Mucosa of stomach (tissue), 1 donor: Measurements from ENCODE around the gene CHPT1.

Experiments
- H3K27me3 ChIP-seq: one replicate; pipeline ENCODE4 v1.7.0; 2013; ENCODE audit warnings: mild to moderate bottlenecking, low read length; ENCODE audit not compliant: control insufficient read depth, insufficient read depth
- H3K36me3 ChIP-seq: one replicate; pipeline ENCODE4 v1.7.0; 2013; ENCODE audit warnings: low read length; ENCODE audit not compliant: control insufficient read depth, insufficient read depth
- H3K4me1 ChIP-seq: one replicate; pipeline ENCODE4 v1.7.0; 2013; ENCODE audit warnings: mild to moderate bottlenecking, low read length; ENCODE audit not compliant: control insufficient read depth, insufficient read depth
- H3K4me3 ChIP-seq: one replicate; pipeline ENCODE4 v1.7.0; 2013; ENCODE audit warnings: low read length
- H3K9ac ChIP-seq: one replicate; pipeline ENCODE4 v1.7.0; 2013; ENCODE audit warnings: mild to moderate bottlenecking, low read length, moderate library complexity
- H3K9me3 ChIP-seq: one replicate; pipeline ENCODE4 v1.7.0; 2013; ENCODE audit warnings: mild to moderate bottlenecking, low read length, moderate library complexity; ENCODE audit not compliant: control insufficient read depth
- donor health status: Pancreatic carcinoma.

Gene CHPT1

GRCh38 chr12:101690544-101691098 lies 6.8 kb upstream of the CHPT1 start:
- H3K4me1 ChIP-seq, result peaks cover 5% of the 10 kb centered on the region
- H3K9ac ChIP-seq, result no peak overlapping the region
- no peaks in the 10 kb centered on the region for H3K9me3 ChIP-seq
- no peaks in the 10 kb centered on the region for H3K36me3 ChIP-seq
- H3K27me3 ChIP-seq, result no peaks in the 10 kb centered on the region
- H3K4me3 ChIP-seq, result no peak overlapping the region

GRCh38 chr12:101691503-101692096 lies 5.8 kb upstream of the CHPT1 start:
- Histone ChIP-seq H3K9me3 (no peaks in the 10 kb centered on the region), H3K4me1 (peaks cover 13% of the 10 kb centered on the region), H3K4me3 (no peak overlapping the region), H3K36me3 (no peaks in the 10 kb centered on the region), H3K9ac (no peak overlapping the region), H3K27me3 (no peaks in the 10 kb centered on the region)

- Histone ChIP-seq H3K36me3 (no peaks in the 10 kb centered on the region), H3K4me3 (no peak overlapping the region), H3K27me3 (no peaks in the 10 kb centered on the region), H3K9me3 (no peaks in the 10 kb centered on the region), H3K4me1 (peaks cover 16% of the 10 kb centered on the region), H3K9ac (no peak overlapping the region)
Observed at GRCh38 chr12:101694297-101694848, 3.1 kb upstream of the CHPT1 start.

- Histone ChIP-seq H3K27me3 (no peaks in the 10 kb centered on the region), H3K9ac (no peak overlapping the region), H3K4me3 (no peak overlapping the region), H3K9me3 (no peaks in the 10 kb centered on the region), H3K36me3 (no peaks in the 10 kb centered on the region), H3K4me1 (peaks cover 20% of the 10 kb centered on the region)
Observed at GRCh38 chr12:101694986-101695385, 2.5 kb upstream of the CHPT1 start.

- Histone ChIP-seq H3K9me3 (no peaks in the 10 kb centered on the region), H3K36me3 (no peaks in the 10 kb centered on the region), H3K4me1 (peaks cover 25% of the 10 kb centered on the region), H3K4me3 (no peak overlapping the region), H3K9ac (no peak overlapping the region), H3K27me3 (no peaks in the 10 kb centered on the region)
Observed at GRCh38 chr12:101695706-101696105, 1.7 kb upstream of the CHPT1 start.

GRCh38 chr12:101696251-101697196 lies 916 bp upstream of the CHPT1 start:
- Histone ChIP-seq H3K9ac (peak overlapping the region; percentile 88), H3K36me3 (no peaks in the 10 kb centered on the region), H3K27me3 (no peaks in the 10 kb centered on the region), H3K4me3 (peak overlapping the region; percentile 64), H3K4me1 (peaks cover 25% of the 10 kb centered on the region), H3K9me3 (no peaks in the 10 kb centered on the region)

- Histone ChIP-seq H3K4me1 (peaks cover 26% of the 10 kb centered on the region), H3K4me3 (peak overlapping the region; percentile 24), H3K9ac (peak overlapping the region; percentile 88), H3K9me3 (no peaks in the 10 kb centered on the region), H3K36me3 (no peaks in the 10 kb centered on the region), H3K27me3 (no peaks in the 10 kb centered on the region)
Observed at GRCh38 chr12:101697930-101698799, 725 bp downstream of the CHPT1 start.

GRCh38 chr12:101698800-101699347 lies 1.4 kb downstream of the CHPT1 start:
- Histone ChIP-seq H3K4me1 (peaks cover 33% of the 10 kb centered on the region), H3K9ac (peak overlapping the region; percentile 88), H3K9me3 (no peaks in the 10 kb centered on the region), H3K27me3 (no peaks in the 10 kb centered on the region), H3K4me3 (peak overlapping the region; percentile 24), H3K36me3 (no peaks in the 10 kb centered on the region)

- H3K4me3 ChIP-seq, result no peak overlapping the region
- peaks cover 31% of the 10 kb centered on the region for H3K4me1 ChIP-seq
Observed at GRCh38 chr12:101700299-101700820, 2.9 kb downstream of the CHPT1 start.

GRCh38 chr12:101703487-101703886 lies 6.0 kb downstream of the CHPT1 start:
- no peaks in the 10 kb centered on the region for H3K36me3 ChIP-seq
- H3K4me3 ChIP-seq, result no peak overlapping the region
- H3K9me3 ChIP-seq, result no peaks in the 10 kb centered on the region
- H3K9ac ChIP-seq, result no peak overlapping the region
- peaks cover 30% of the 10 kb centered on the region for H3K4me1 ChIP-seq
- no peaks in the 10 kb centered on the region for H3K27me3 ChIP-seq

More at GRCh38 chr12:101700299-101700820, 2.9 kb downstream of the CHPT1 start:
- Histone ChIP-seq H3K36me3 (no peaks in the 10 kb centered on the region), H3K9ac (peak overlapping the region; percentile 20), H3K27me3 (no peaks in the 10 kb centered on the region), H3K9me3 (no peaks in the 10 kb centered on the region)

- H3K9me3 ChIP-seq, result no peaks in the 10 kb centered on the region
- no peaks in the 10 kb centered on the region for H3K27me3 ChIP-seq
- peaks cover 27% of the 10 kb centered on the region for H3K4me1 ChIP-seq
- H3K4me3 ChIP-seq, result no peak overlapping the region
- no peaks in the 10 kb centered on the region for H3K36me3 ChIP-seq
- no peak overlapping the region for H3K9ac ChIP-seq
Observed at GRCh38 chr12:101706403-101706802, 9.0 kb downstream of the CHPT1 start.
